OCI-LY1 (cell line): Measurements from ENCODE around the gene DOCK4.

Experiments used
- H2AFZ ChIP-seq: fragments of 200-600 bp; sonication (generic), shearing (Covaris generic); 2 replicates; pipeline ENCODE4 v1.6.0; 2014; ENCODE audit warnings: antibody characterized with exemption, mild to moderate bottlenecking, low read length
- H3F3A ChIP-seq: fragments of 200-600 bp; sonication (generic), shearing (Covaris generic); 2 replicates; pipeline ENCODE4 v1.6.0; 2014; ENCODE audit warnings: mild to moderate bottlenecking, antibody characterized with exemption, low read length, moderate library complexity; ENCODE audit not compliant: insufficient read depth
- H3K27ac ChIP-seq: fragments of 200-600 bp; sonication (generic); 2 replicates; pipeline ENCODE4 v1.5.1; 2014; ENCODE audit warnings: low read length, mixed run types, mild to moderate bottlenecking, low read depth; ENCODE audit not compliant: poor library complexity, severe bottlenecking
- H3K27me3 ChIP-seq: fragments of 200-600 bp; sonication (generic); 2 replicates; pipeline ENCODE4 v1.6.0; 2014; ENCODE audit warnings: antibody characterized with exemption, mild to moderate bottlenecking, low read length, moderate library complexity; ENCODE audit not compliant: insufficient read depth
- H3K36me3 ChIP-seq: fragments of 200-600 bp; sonication (generic); 2 replicates; pipeline ENCODE4 v1.6.1; 2014; ENCODE audit warnings: mild to moderate bottlenecking, antibody characterized with exemption, low read length, moderate library complexity, mixed read lengths; ENCODE audit not compliant: insufficient read depth
- H3K4me1 ChIP-seq: fragments of 200-600 bp; sonication (generic); 2 replicates; pipeline ENCODE4 v1.5.1; 2014; ENCODE audit warnings: mild to moderate bottlenecking, low read length, moderate library complexity; ENCODE audit not compliant: insufficient read depth, severe bottlenecking
- H3K4me2 ChIP-seq: fragments of 200-600 bp; sonication (generic), shearing (Covaris generic); 2 replicates; pipeline ENCODE4 v1.6.1; 2014; ENCODE audit warnings: low read length
- H3K4me3 ChIP-seq: fragments of 200-600 bp; sonication (generic); 2 replicates; pipeline ENCODE4 v1.5.1; 2014; ENCODE audit warnings: low read length, low read depth, mild to moderate bottlenecking, mixed read lengths; ENCODE audit not compliant: poor library complexity, severe bottlenecking
- H3K79me2 ChIP-seq: fragments of 200-600 bp; shearing (Covaris generic); 2 replicates; pipeline ENCODE4 v1.6.1; 2016; ENCODE audit warnings: mixed run types, low read length, mixed read lengths; ENCODE audit not compliant: insufficient read depth
- H3K9ac ChIP-seq: fragments of 200-600 bp; sonication (generic), shearing (Covaris generic); 2 replicates; pipeline ENCODE4 v1.6.1; 2014; ENCODE audit warnings: mild to moderate bottlenecking, low read length, mixed read lengths
- H3K9me2 ChIP-seq: fragments of 200-600 bp; sonication (generic), shearing (Covaris generic); 2 replicates; pipeline ENCODE4 v1.6.1; 2014; ENCODE audit warnings: low read depth, mild to moderate bottlenecking, low read length, mixed read lengths
- H3K9me3 ChIP-seq: fragments of 200-600 bp; shearing (Covaris generic); 2 replicates; pipeline ENCODE4 v1.6.1; 2014; ENCODE audit warnings: low read length, mixed read lengths
- H4K20me1 ChIP-seq: fragments of 200-600 bp; sonication (generic), shearing (Covaris generic); 2 replicates; pipeline ENCODE4 v1.6.0; 2016; ENCODE audit warnings: mild to moderate bottlenecking, low read length; ENCODE audit not compliant: insufficient read depth
- EZH2 ChIP-seq: fragments of 200-600 bp; sonication (generic), shearing (Covaris generic); IDR thresholded peaks from 2 replicates; pipeline ENCODE4 v1.8.0; 2017; ENCODE audit warnings: borderline replicate concordance, mixed run types, mild to moderate bottlenecking, antibody characterized with exemption, low read length, moderate library complexity, mixed read lengths
- TF ChIP-seq, protein P1 (sequence below): fragments of 200-600 bp; sonication (generic), shearing (Covaris generic); IDR thresholded peaks from 2 replicates; pipeline ENCODE4 v1.5.1; 2017; ENCODE audit warnings: mild to moderate bottlenecking, antibody characterized with exemption, low read length, moderate library complexity, mixed read lengths

Gene DOCK4

DNA sequence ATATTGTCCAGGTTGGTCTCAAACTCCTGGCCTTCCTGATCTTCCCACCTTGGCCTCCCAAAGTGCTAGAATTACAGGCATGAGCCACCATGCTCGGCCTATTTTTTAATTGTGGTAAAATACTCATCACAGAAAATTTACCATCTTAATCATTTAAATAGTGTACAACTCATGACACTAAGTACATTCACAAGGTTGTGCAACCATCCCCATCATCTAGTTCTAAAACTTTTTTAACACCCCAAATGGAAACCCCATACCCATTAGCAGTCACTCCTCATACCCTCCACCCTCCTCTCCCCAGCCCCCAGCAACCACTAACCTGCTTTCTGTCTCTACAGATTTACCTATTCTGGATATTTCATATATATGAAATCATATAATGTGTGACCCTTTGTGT, 90.3 kb downstream of the DOCK4 start:
- no peaks in the 10 kb centered on the region for H3K9me2 ChIP-seq
- no peaks in the 10 kb centered on the region for H3K79me2 ChIP-seq
- H2AFZ ChIP-seq: no peak overlapping the region
- H3K9me3 ChIP-seq: no peaks in the 10 kb centered on the region
- no peaks in the 10 kb centered on the region for H3K4me1 ChIP-seq
- no peak overlapping the region for H3K27ac ChIP-seq
- H3K36me3 ChIP-seq: no peaks in the 10 kb centered on the region
- no peak overlapping the region for H3K4me3 ChIP-seq
- H3K27me3 ChIP-seq: no peaks in the 10 kb centered on the region; the same call in 1 of the 2 replicates
- no peak for TF ChIP-seq EZH2
- TF ChIP-seq, protein P1, sequence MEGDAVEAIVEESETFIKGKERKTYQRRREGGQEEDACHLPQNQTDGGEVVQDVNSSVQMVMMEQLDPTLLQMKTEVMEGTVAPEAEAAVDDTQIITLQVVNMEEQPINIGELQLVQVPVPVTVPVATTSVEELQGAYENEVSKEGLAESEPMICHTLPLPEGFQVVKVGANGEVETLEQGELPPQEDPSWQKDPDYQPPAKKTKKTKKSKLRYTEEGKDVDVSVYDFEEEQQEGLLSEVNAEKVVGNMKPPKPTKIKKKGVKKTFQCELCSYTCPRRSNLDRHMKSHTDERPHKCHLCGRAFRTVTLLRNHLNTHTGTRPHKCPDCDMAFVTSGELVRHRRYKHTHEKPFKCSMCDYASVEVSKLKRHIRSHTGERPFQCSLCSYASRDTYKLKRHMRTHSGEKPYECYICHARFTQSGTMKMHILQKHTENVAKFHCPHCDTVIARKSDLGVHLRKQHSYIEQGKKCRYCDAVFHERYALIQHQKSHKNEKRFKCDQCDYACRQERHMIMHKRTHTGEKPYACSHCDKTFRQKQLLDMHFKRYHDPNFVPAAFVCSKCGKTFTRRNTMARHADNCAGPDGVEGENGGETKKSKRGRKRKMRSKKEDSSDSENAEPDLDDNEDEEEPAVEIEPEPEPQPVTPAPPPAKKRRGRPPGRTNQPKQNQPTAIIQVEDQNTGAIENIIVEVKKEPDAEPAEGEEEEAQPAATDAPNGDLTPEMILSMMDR: no peak
- no peaks in the 10 kb centered on the region for H3F3A ChIP-seq
- no peaks in the 10 kb centered on the region for H4K20me1 ChIP-seq
- no peak overlapping the region for H3K4me2 ChIP-seq
- no peak overlapping the region for H3K9ac ChIP-seq

DNA sequence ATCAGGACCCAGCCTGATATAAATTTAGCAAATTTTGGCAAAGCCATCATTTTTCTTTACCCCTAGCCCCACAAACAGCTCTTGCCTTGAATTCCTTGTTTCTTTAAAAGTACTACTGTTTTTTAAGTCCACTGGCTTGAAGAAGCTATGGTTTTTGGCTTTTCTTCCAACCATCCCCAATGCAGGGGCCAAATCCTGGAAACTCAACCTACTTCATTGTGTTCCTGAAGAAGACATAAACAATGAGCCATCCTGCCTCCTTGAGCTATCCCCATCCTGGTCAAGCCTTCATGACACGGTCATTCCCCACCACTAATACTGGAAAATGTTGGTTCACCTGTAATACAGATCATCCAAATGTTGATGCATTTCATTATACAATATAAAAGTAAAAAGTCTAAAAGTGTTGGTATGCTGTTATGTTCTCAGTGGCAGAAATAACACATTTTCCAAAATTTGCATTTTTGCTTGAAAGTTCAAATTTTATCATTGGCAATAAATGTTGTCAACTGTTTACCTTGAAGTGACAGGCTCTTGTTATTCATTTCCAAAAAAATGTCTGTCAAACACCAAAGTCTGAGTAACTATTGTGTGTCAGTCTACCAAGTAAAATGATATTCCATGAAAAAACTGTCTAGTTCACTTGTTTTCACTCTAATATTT, 92.2 kb downstream of the DOCK4 start:
- Histone ChIP-seq H3K9me3 (no peaks in the 10 kb centered on the region), H3K4me2 (no peak overlapping the region), H3K4me3 (no peak overlapping the region), H3K27ac (no peak overlapping the region), H3K36me3 (no peaks in the 10 kb centered on the region), H2AFZ (no peak overlapping the region), H3K4me1 (no peaks in the 10 kb centered on the region), H4K20me1 (no peaks in the 10 kb centered on the region), H3K79me2 (no peaks in the 10 kb centered on the region), H3F3A (no peaks in the 10 kb centered on the region), H3K9me2 (no peaks in the 10 kb centered on the region), H3K27me3 (no peaks in the 10 kb centered on the region; the same call in 1 of the 2 replicates), H3K9ac (no peak overlapping the region)
- TF ChIP-seq EZH2: no peak
- TF ChIP-seq, protein P1: no peak

DNA sequence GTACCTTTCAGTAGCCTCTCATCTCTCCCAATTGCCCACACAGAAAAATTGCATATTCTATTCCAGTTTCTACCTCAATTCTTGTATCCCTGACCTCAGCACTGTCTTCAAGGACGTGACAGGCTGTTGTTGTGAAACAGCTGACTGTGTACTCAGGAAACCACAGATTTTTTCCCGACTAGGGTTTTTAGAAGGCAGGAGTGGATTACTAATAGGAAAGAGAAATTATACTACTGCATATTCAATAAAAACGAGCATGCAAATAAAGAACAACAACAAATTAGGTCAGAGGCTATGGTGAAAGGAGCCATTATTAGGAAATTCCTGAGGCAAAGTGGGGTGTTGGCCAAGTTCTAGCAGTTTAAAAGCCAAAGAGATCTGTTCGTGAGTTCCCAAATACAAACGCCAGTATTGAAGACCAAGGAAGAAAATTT, 93.4 kb downstream of the DOCK4 start:
- H3K9me3 ChIP-seq: no peaks in the 10 kb centered on the region
- no peak overlapping the region for H3K4me3 ChIP-seq
- H3K9me2 ChIP-seq: no peaks in the 10 kb centered on the region
- no peak overlapping the region for H3K27ac ChIP-seq
- TF ChIP-seq EZH2: no peak
- TF ChIP-seq, protein P1: no peak
- H4K20me1 ChIP-seq: no peaks in the 10 kb centered on the region
- no peaks in the 10 kb centered on the region; the same call in 1 of the 2 replicates for H3K27me3 ChIP-seq
- no peak overlapping the region for H3K9ac ChIP-seq
- no peaks in the 10 kb centered on the region for H3K4me1 ChIP-seq
- no peak overlapping the region for H2AFZ ChIP-seq
- no peaks in the 10 kb centered on the region for H3K79me2 ChIP-seq
- H3F3A ChIP-seq: no peaks in the 10 kb centered on the region
- H3K36me3 ChIP-seq: no peaks in the 10 kb centered on the region
- no peak overlapping the region for H3K4me2 ChIP-seq
